Mucosa of rectum (tissue), 2 donors: ENCODE data around the gene TINAG.
"Not testable (repeated sequence)": the region's sequence is repeated elsewhere in the genome, so short reads cannot be mapped to it uniquely, and the experiment has no call there.

Experiments
- H3K27ac ChIP-seq, 2 donors: one replicate each; pipeline ENCODE4 v1.7.0; 2013; ENCODE audit warnings: inconsistent platforms in 2 of 2, low read depth in 2 of 2, low read length in 2 of 2
- H3K27me3 ChIP-seq, 2 donors: one replicate each; pipeline ENCODE4 v1.7.0; 2013; ENCODE audit warnings: low read length in 2 of 2; ENCODE audit not compliant: control insufficient read depth in 2 of 2, insufficient read depth in 2 of 2
- H3K36me3 ChIP-seq, 2 donors: one replicate each; pipeline ENCODE4 v1.7.0; 2013; ENCODE audit warnings: low read length in 2 of 2; ENCODE audit not compliant: control insufficient read depth in 2 of 2, insufficient read depth in 2 of 2
- H3K4me1 ChIP-seq, 2 donors: one replicate each; pipeline ENCODE4 v1.7.0; 2013; ENCODE audit warnings: low read length in 2 of 2, mild to moderate bottlenecking in 1 of 2; ENCODE audit not compliant: control insufficient read depth in 2 of 2, insufficient read depth in 2 of 2
- H3K4me3 ChIP-seq, 2 donors: one replicate each; pipeline ENCODE4 v1.7.0; 2013; ENCODE audit warnings: low read length in 2 of 2
- H3K9ac ChIP-seq, 2 donors: one replicate each; pipeline ENCODE4 v1.7.0; 2013; ENCODE audit warnings: low read length in 2 of 2, low read depth in 1 of 2, mild to moderate bottlenecking in 1 of 2
- H3K9me3 ChIP-seq, 2 donors: one replicate each; pipeline ENCODE4 v1.7.0; 2013; ENCODE audit warnings: low read length in 2 of 2; ENCODE audit not compliant: control insufficient read depth in 2 of 2
- donor health status: healthy.
- donor health status: Normal muscosa, but diverticular disease.

Gene TINAG

DNA sequence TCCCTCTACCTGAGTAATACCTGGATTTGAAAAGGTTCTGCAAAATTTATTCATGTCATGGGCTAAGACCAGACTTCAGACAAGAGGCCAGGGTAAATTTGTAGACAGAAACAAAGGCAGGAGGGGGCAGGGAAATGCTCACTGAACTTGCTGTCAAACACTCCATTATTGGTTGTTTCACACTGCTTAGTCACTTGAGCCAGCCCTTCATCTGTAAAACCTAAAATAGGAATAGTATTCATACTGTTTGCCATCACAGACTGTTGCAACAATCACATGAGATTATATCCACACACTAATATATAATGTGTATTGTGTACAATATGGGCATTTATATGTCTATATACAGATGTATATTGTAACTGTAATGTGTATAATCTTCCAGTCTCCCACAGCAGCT, 6.5 kb upstream of the TINAG start:
- H3K4me3 ChIP-seq, result no peak overlapping the region
- H3K9me3 ChIP-seq, result no peaks in the 10 kb centered on the region
- peaks cover 0 to under 1% of the 10 kb centered on the region in 2 donors for H3K4me1 ChIP-seq
- no peaks in the 10 kb centered on the region for H3K36me3 ChIP-seq
- H3K9ac ChIP-seq, result no peak overlapping the region
- H3K27me3 ChIP-seq, result no peaks in the 10 kb centered on the region
- no peak overlapping the region for H3K27ac ChIP-seq

DNA sequence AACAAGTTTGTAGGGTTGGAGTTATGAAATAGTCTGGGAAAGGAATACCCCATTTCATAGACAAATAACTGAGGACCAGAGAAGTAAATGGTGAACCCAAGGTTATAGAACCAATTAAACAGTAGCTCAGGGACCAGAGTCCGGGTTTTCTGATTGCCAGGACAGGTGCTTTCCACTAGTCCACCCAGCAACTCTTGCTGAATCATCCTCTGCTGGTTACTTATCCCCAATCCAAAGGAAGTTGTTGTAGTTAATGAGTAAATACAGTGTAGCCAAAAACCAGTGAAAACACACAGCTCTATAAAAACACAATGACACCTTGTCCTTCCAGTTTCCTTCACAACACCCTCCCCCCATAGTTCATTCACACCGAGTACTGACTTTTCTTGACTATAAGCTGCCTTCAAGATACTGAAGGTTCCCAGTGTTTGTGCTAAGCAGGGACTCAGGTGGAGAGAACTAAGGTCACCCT, 766 bp upstream of the TINAG start:
- Histone ChIP-seq H3K27me3 (no peaks in the 10 kb centered on the region), H3K27ac (peak overlapping the region; percentile 81 to 86), H3K4me1 (peaks cover 0 to 4% of the 10 kb centered on the region in 2 donors), H3K9me3 (no peaks in the 10 kb centered on the region), H3K36me3 (no peaks in the 10 kb centered on the region), H3K9ac (peak overlapping the region; percentile 10 to 47), H3K4me3 (peak overlapping the region; percentile 73 to 76)

DNA sequence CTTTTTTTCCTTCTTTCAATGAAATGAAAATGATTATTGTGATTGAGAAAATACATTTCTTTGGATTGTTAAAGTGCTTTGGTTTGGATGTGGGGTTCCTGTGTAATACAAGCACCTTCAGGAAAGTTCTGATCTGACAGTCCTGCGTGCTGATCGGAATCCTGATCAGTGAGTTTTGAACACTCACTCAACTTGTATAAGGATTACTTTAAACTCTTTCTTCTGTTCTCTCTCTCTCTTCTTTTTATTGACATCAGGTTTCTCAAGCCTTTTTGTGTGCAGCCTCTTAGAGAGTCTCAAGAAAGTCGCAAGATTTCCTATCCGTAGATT, 710 bp downstream of the TINAG start:
- Histone ChIP-seq H3K9ac (peak overlapping the region; percentile 27 to 71), H3K9me3 (no peaks in the 10 kb centered on the region), H3K27me3 (no peaks in the 10 kb centered on the region), H3K27ac (peak overlapping the region; percentile 44 to 86), H3K36me3 (no peaks in the 10 kb centered on the region), H3K4me3 (peak overlapping the region; percentile 73 to 76), H3K4me1 (peaks cover 0 to 4% of the 10 kb centered on the region in 2 donors)

DNA sequence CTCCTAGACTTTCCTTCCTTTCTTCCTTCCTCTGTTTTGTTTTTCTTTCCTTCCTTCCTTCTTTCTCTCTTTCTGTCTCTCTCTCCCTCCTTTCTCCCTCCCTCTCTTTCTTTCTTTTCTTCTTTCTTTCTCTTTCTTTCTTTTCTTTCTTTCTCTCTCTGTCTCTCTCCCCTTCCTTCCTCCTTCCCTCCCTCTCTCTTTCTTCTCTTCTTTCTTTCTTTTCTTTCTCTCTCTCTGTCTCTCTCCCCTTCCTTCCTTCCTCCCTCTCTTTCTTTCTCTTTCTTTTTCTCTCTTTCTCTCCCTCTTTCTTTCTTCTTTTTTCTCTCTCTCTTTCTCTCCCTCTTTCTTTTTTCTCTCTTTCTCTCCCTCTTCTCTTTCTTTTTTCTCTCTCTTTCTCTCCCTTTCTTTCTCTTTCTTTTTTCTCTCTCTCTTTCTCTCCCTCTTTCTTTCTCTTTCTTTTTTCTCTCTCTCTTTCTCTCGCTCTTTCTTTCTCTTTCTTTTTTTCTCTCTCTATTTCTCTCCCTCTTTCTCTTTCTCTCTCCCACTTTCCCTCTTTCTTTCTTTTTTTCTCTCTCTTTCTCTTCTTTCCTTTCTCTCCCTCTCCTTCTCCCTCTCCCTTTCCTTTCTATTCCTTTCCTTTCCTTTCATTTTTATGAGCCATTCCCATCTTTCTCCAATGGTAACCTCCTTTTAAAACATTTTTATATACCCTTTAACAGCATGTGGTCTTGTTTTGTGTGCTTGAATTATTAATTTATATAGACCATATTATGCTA, 2.3 kb downstream of the TINAG start:
- Histone ChIP-seq H3K9me3 (no peaks in the 10 kb centered on the region), H3K4me1 (peaks cover 0 to 4% of the 10 kb centered on the region in 2 donors), H3K36me3 (no peaks in the 10 kb centered on the region), H3K4me3 (peak overlapping the region; percentile 73 to 76), H3K27ac (peak overlapping the region in 1 of 2 donors; percentile 32), H3K9ac (peak overlapping the region in 1 of 2 donors; percentile 37), H3K27me3 (no peaks in the 10 kb centered on the region)

DNA sequence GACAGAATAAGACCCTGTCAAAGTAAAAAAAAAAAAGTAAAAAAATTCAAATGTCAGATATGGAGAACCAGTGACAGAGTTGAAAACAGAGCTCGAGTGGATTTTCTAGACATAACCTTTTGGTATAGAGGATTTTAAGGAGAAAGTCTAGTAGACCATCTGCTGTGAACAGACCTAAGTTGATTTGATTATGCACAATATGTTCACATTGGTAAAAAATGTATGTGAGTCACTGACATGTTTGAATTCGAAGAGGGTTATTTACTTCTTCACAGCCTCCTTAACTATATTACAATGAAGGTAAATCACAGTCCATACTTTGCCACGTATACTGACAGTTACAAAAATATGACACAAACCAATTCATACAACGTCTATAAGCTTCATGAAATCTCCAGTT, 7.4 kb downstream of the TINAG start:
- Histone ChIP-seq H3K9ac (no peak overlapping the region), H3K4me1 (no peaks in the 10 kb centered on the region), H3K9me3 (no peaks in the 10 kb centered on the region), H3K4me3 (no peak overlapping the region), H3K27ac (no peak overlapping the region), H3K27me3 (no peaks in the 10 kb centered on the region), H3K36me3 (peaks cover 0 to 3% of the 10 kb centered on the region in 2 donors)

DNA sequence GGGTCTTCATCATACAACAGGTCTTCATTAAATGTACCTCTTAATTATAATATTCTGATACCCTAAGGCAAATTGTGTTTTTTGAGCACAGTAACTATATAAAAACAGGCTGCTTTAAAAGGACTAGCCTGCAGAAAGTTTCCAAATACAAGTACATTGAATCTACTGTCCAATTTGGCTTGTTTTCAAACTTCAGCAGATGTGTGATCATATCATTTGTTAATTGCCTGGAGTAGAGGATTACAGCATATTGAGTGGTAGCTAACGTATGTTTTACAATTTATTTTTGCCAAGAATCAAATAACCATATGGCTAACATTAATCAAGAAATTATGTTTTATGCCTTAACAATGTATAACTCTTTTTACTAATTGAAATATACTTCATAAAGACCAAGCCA, 12.6 kb downstream of the TINAG start:
- Histone ChIP-seq H3K27me3 (no peaks in the 10 kb centered on the region), H3K27ac (no peak overlapping the region), H3K36me3 (peaks cover 0 to 5% of the 10 kb centered on the region in 2 donors), H3K4me3 (no peak overlapping the region), H3K9ac (no peak overlapping the region), H3K4me1 (no peaks in the 10 kb centered on the region), H3K9me3 (no peaks in the 10 kb centered on the region)

DNA sequence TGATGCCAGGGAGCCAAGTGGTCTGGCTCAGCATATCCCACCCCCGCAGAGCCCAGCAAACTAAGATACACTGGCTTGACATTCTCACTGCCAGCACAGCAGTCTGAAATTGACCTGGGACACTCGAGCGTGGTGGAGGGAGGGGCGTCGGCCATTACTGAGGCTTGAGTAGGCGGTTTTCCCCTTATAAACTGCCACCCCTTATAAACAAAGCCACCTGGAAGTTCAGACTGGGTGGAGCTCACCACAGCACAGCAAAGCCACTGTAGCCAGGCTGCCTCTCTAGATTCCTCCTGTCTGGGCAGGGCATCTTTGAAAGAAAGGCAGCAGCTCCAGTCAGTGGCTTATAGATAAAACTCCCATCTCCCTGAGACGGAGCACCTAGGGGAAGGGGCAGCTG, 19.4 kb downstream of the TINAG start:
- Histone ChIP-seq H3K9me3 (no peaks in the 10 kb centered on the region), H3K36me3 (peaks cover 4 to 9% of the 10 kb centered on the region in 2 donors), H3K27me3 (no peaks in the 10 kb centered on the region), H3K27ac (no peak overlapping the region), H3K9ac (no peak overlapping the region), H3K4me1 (no peaks in the 10 kb centered on the region), H3K4me3 (no peak overlapping the region)

DNA sequence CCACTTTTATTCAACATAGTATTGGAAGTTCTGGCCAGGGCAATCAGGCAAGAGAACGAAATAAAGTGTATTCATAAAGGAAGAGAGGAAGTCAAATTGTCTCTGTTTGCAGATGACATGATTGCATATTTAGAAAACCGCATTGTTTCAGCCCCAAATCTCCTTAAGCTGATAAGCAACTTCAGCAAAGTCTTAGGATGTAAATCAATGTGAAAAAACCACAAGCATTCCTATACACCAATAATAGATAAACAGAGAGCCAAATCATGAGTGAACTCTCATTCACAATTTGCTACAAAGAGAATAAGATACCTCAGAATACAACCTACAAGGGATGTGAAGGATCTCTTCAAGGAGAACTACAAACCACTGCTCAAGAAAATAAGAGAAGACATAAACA, 23.3 kb downstream of the TINAG start:
- H3K27ac ChIP-seq, H3K36me3 ChIP-seq, H3K27me3 ChIP-seq, H3K4me3 ChIP-seq, H3K9me3 ChIP-seq, H3K9ac ChIP-seq, H3K4me1 ChIP-seq: not testable (repeated sequence)

DNA sequence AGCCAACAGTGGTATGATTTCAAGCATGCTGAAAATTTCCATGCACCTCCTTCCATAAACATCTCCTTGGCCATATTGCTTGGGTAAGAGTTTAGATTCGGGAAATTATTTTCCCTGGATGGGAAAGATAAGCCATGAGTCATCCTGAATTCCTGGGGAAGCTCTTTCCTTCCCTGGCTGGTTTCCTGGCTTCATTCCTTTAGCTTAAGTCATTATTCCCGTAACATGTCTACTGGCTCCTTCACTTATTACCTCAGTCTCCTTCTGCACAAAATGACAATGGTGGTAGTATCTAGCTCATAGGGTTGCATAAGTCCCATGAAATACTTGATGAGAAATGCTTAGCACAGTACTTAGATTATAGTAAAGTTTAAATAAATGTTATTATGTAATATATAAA, 27.6 kb downstream of the TINAG start:
- H3K9ac ChIP-seq, result no peak overlapping the region
- H3K27me3 ChIP-seq, result no peaks in the 10 kb centered on the region
- H3K27ac ChIP-seq, result no peak overlapping the region
- no peaks in the 10 kb centered on the region for H3K9me3 ChIP-seq
- no peaks in the 10 kb centered on the region for H3K4me1 ChIP-seq
- H3K36me3 ChIP-seq, result no peaks in the 10 kb centered on the region
- no peak overlapping the region for H3K4me3 ChIP-seq

DNA sequence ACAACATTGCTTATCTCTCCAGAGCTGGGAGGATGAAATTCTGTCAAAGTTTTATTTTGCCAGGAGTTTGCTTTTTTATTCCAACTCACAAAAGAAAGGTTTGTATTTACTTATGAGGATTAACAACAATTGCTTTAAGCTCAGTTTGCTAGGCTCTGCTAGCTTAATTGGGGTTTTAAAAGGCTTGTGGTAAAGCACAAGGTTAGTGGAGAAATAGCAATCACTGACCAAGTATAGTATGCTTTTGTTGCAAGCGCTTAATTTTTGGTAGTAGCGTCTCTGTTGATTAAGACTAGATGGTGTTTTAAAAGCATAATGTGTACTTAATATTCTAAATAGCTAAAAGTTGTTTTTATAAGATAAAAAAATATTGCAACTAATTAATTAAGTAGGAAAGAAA, 45.7 kb downstream of the TINAG start:
- Histone ChIP-seq H3K4me1 (no peaks in the 10 kb centered on the region), H3K36me3 (no peaks in the 10 kb centered on the region), H3K9me3 (no peaks in the 10 kb centered on the region), H3K27me3 (no peaks in the 10 kb centered on the region), H3K27ac (no peak overlapping the region), H3K4me3 (no peak overlapping the region), H3K9ac (no peak overlapping the region)
